Measurements from ENCODE around the gene EMILIN1.

DNA sequence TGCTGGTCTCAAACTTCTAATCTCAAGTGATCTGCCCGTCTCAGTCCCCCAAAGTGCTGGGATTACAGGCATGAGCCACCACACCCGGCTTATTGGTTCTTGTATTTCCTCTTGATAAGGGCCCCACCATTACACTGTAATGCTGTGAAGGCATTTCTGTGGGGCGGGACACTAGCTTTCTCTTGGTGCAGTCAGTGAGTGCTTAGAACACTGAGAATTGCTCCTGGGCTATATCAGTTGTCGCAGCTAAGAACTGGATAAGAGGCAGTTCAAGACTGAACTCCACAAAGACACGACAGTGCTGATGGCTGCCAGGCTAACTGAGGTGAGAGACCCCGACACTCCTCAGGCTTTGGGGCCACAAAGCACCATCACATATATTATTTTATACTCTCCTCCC, 10.2 kb downstream of the EMILIN1 start:
- no peak for TF ChIP-seq POLR2A (IDR thresholded peaks at IDR 0.05; ENCODE audit: low read depth, low read length)
- TF ChIP-seq POLR2AphosphoS5 (IDR thresholded peaks at IDR 0.05; ENCODE audit: low read depth, low read length) = no peak
- no peak for TF ChIP-seq PAX5 (IDR thresholded peaks at IDR 0.05; ENCODE audit: insufficient read depth, low read length, severe bottlenecking)
- TF ChIP-seq POU2F2 (IDR thresholded peaks at IDR 0.05; ENCODE audit: low read depth, low read length) = no peak
- TF ChIP-seq TAF1 (IDR thresholded peaks at IDR 0.05; ENCODE audit: low read depth, low read length) = no peak
- TF ChIP-seq SPI1 (IDR thresholded peaks at IDR 0.05; ENCODE audit: low read depth, low read length) = no peak

All from GM12891 (cell line).